Nephron (organoid): ENCODE measurements around the gene FOXA3.

Experiments
- H3K27ac Mint-ChIP-seq, 3 experiments: 2 replicates each; pipeline ENCODE4 v1.8.0; 2020; ENCODE audit warnings: mixed read lengths in 3 of 3, mild to moderate bottlenecking in 2 of 3, moderate library complexity in 1 of 3
- H3K27me3 Mint-ChIP-seq: 2 replicates; pipeline ENCODE4 v1.8.0; 2021; ENCODE audit warnings: low read depth, mild to moderate bottlenecking, moderate library complexity, mixed read lengths
- H3K36me3 Mint-ChIP-seq: 2 replicates; pipeline ENCODE4 v1.8.0; 2020; ENCODE audit warnings: low read depth, mixed read lengths
- H3K4me1 Mint-ChIP-seq: 2 replicates; pipeline ENCODE4 v1.8.0; 2020; ENCODE audit warnings: mixed read lengths
- H3K4me3 Mint-ChIP-seq, 3 experiments: 2 replicates each; pipeline ENCODE4 v1.8.0; 2020; ENCODE audit warnings: mild to moderate bottlenecking in 3 of 3, mixed read lengths in 3 of 3, moderate library complexity in 2 of 3
- H3K9me3 Mint-ChIP-seq: 2 replicates; pipeline ENCODE4 v1.8.0; 2020; ENCODE audit warnings: mixed read lengths
- TF ChIP-seq, protein P1 (sequence below), 3 experiments: fragments of 200-600 bp; sonication (generic); IDR thresholded peaks; one replicate each; pipeline ENCODE4 v1.5.0; 2021; ENCODE audit warnings: antibody characterized with exemption in 3 of 3; ENCODE audit not compliant: unreplicated experiment in 3 of 3

Gene FOXA3

DNA sequence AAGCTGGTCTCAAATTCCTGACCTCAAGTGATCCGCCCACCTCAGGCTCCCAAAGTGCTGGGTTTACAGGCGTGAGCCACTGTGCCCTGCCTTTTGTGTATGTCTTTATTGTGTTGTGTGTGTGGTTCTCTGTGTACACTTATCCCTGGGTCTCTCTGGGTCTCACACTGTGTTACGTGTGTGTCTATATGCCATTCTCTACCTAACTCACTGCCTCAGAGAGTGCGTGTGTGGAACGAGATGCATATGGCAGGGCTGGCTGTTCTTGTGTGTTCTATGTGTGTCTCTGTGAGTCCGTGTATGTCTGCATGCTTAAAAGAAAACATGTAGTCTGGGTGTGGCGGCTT, 10.5 kb downstream of the FOXA3 start:
- Mint-ChIP-seq H3K4me1 (peaks cover 23% of the 10 kb centered on the region), H3K9me3 (no peaks in the 10 kb centered on the region), H3K4me3 (peak overlapping the region in 2 of 3 experiments; percentile 23 to 45), H3K27me3 (peaks cover 13% of the 10 kb centered on the region), H3K36me3 (no peaks in the 10 kb centered on the region), H3K27ac (peak overlapping the region; percentile 50 to 62 (median 61))
- TF ChIP-seq, protein P1, sequence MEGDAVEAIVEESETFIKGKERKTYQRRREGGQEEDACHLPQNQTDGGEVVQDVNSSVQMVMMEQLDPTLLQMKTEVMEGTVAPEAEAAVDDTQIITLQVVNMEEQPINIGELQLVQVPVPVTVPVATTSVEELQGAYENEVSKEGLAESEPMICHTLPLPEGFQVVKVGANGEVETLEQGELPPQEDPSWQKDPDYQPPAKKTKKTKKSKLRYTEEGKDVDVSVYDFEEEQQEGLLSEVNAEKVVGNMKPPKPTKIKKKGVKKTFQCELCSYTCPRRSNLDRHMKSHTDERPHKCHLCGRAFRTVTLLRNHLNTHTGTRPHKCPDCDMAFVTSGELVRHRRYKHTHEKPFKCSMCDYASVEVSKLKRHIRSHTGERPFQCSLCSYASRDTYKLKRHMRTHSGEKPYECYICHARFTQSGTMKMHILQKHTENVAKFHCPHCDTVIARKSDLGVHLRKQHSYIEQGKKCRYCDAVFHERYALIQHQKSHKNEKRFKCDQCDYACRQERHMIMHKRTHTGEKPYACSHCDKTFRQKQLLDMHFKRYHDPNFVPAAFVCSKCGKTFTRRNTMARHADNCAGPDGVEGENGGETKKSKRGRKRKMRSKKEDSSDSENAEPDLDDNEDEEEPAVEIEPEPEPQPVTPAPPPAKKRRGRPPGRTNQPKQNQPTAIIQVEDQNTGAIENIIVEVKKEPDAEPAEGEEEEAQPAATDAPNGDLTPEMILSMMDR (IDR thresholded peaks at IDR 0.05; ENCODE audit: unreplicated experiment in 3 of 3) = no peak

DNA sequence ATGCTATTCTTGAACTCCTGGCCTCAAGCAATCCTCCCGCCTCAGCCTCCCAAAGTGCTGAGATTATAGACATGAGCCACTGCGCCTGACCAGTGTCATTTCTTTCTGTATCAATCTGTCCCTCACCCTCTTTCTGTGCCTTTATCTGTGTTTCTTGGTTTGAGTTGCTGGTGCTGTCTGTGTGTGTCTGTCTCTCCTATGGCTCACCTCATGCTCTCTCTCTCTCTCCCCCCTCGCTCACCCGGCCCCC, 12.0 kb downstream of the FOXA3 start:
- H3K4me1 Mint-ChIP-seq = peaks cover 24% of the 10 kb centered on the region
- H3K27me3 Mint-ChIP-seq = peaks cover 15% of the 10 kb centered on the region
- peak overlapping the region; percentile 35 to 55 (median 51) for H3K4me3 Mint-ChIP-seq
- no peaks in the 10 kb centered on the region for H3K9me3 Mint-ChIP-seq
- H3K36me3 Mint-ChIP-seq = no peaks in the 10 kb centered on the region
- H3K27ac Mint-ChIP-seq = peak overlapping the region; percentile 73 to 90 (median 77)
- TF ChIP-seq, protein P1 (IDR thresholded peaks at IDR 0.05; ENCODE audit: unreplicated experiment in 3 of 3) = no peak

DNA sequence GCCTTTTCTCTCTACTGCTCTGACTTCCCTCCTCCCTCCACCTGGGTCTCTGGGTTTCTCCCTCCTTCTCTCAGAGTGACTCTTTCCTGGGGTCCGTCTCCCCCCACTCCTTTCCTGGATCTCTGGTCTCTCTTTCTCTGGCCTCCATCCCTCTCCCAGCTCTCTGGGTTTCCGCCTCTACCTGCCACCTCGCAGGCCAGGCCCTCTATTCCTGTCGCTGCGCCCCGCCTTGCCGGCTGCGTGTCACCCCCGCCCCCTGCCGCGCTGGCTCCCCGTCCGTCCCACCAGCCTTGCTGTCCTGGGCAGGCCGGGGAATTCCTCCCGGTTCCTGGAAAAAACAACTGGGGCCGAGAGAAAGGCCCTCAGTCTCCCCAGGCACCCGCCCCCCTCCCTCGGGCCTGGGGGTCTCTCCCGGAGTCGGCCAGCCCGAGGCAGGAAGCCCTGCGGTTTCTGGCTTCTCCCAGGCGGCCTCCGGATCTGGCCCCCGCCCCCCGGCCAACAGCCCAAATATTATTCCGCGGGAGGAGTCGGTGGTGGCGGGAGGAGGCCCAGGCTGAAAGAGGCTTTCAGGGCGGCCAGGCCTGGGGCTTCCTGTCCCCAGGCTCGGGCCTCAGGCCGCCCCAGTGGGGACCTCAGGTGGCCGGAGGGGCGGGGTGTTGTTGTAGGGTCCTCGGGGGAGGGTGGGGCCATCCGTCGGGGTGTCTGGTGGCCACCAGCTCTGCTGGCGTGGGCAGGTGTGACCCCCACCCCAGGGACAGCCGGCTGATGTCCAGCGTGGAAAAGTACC, 12.5 kb downstream of the FOXA3 start:
- Mint-ChIP-seq H3K4me3 (peak overlapping the region; percentile 35 to 55 (median 51)), H3K36me3 (no peaks in the 10 kb centered on the region), H3K9me3 (no peaks in the 10 kb centered on the region), H3K27ac (peak overlapping the region; percentile 73 to 90 (median 77)), H3K27me3 (peaks cover 17% of the 10 kb centered on the region), H3K4me1 (peaks cover 30% of the 10 kb centered on the region)
- TF ChIP-seq, protein P1 (IDR thresholded peaks at IDR 0.05; ENCODE audit: unreplicated experiment in 3 of 3) = no peak

DNA sequence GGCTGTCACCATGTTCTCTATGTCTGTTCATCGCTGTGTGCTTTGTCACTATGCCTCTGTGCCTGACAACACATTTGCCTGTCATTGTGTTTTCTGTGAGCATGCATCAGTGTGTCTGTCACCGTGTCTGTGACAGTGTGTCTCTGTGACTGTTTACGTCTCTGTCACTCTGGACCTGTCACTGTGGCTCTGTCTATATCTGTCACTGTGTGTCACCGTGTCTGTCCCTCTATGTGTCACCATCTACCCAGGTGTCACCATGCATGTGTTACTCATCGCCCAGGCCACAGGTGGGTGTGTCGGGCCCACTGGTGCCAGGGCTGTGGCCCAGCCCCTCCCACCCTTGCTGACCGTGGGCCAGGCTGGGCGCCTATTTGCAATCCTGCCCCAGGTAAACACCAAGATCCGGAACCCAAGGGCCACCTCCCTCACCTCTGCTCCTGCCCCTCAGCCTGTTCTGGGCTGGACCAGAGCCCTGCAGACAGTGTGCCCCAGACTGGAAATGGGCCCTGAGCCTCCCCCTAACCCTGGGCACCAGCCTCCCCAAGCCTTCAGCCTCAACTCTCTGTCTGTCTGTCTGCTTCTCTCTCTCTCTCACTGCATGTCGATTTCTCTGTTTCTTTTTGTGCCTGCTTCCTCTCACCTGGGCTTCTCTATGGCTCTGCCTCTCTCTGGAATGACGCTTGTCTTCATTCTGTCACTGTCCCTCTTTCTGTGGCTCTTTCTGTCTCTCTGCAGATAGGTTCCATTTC, 14.1 kb downstream of the FOXA3 start:
- TF ChIP-seq, protein P1 (IDR thresholded peaks at IDR 0.05; ENCODE audit: unreplicated experiment in 3 of 3) = no peak
- H3K36me3 Mint-ChIP-seq = peaks cover under 1% of the 10 kb centered on the region
- peaks cover 39% of the 10 kb centered on the region for H3K4me1 Mint-ChIP-seq
- H3K27me3 Mint-ChIP-seq = peaks cover 17% of the 10 kb centered on the region
- no peaks in the 10 kb centered on the region for H3K9me3 Mint-ChIP-seq
- peak overlapping the region; percentile 29 to 90 (median 82) for H3K27ac Mint-ChIP-seq
- H3K4me3 Mint-ChIP-seq = peak overlapping the region; percentile 10 to 50 (median 13)

DNA sequence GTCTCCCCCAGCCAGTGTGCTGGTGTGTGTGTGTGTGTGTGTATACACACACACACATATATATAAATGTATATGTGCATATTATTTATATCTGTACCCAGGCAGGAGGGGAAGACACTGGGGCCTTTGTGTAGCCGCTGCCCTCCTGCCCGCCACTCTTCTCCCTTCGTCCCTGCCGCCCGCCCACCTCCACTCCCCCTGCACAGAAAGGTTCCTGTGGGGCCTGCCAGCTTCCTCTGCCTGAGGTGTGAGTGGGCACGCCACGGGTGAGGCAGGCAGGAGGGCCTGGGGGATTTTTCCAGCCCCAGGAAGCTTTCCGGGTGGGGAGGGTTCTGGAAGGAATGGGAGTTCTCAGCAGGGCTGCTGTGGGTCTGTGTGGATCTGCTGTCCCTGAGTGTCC, 14.9 kb downstream of the FOXA3 start:
- H3K9me3 Mint-ChIP-seq = no peaks in the 10 kb centered on the region
- peaks cover 40% of the 10 kb centered on the region for H3K4me1 Mint-ChIP-seq
- H3K27me3 Mint-ChIP-seq = peaks cover 14% of the 10 kb centered on the region
- H3K27ac Mint-ChIP-seq = peak overlapping the region; percentile 27 to 78 (median 74)
- TF ChIP-seq, protein P1 (IDR thresholded peaks at IDR 0.05; ENCODE audit: unreplicated experiment in 3 of 3) = no peak
- peak overlapping the region in 2 of 3 experiments; percentile 10 to 31 for H3K4me3 Mint-ChIP-seq
- H3K36me3 Mint-ChIP-seq = peaks cover 4% of the 10 kb centered on the region
